IPS-18c (cell line): ENCODE results near the gene OPCML.

ENCODE experiments used
- H3K4me3 ChIP-seq: 2 replicates; pipeline ENCODE4 v1.7.0; 2013; ENCODE audit warnings: low read depth, mild to moderate bottlenecking, low read length, moderate library complexity; ENCODE audit not compliant: insufficient read depth
- H3K9me3 ChIP-seq: one replicate; pipeline ENCODE4 v1.6.1; 2013; ENCODE audit warnings: mild to moderate bottlenecking, low read length, moderate library complexity; ENCODE audit not compliant: control insufficient read depth, insufficient read depth

Gene OPCML

GRCh38 chr11:132644520-132645239 lies 887.6 kb downstream of the OPCML start:
- Histone ChIP-seq H3K9me3 (no peaks in the 10 kb centered on the region), H3K4me3 (no peak overlapping the region)

GRCh38 chr11:132643239-132643638 lies 889.1 kb downstream of the OPCML start:
- H3K9me3 ChIP-seq = no peaks in the 10 kb centered on the region
- no peak overlapping the region for H3K4me3 ChIP-seq

- H3K9me3 ChIP-seq = no peaks in the 10 kb centered on the region
Measured at GRCh38 chr11:132640952-132641351, 891.3 kb downstream of the OPCML start.

GRCh38 chr11:132639986-132640385 lies 892.3 kb downstream of the OPCML start:
- no peak overlapping the region for H3K4me3 ChIP-seq
- no peaks in the 10 kb centered on the region for H3K9me3 ChIP-seq

More at GRCh38 chr11:132640952-132641351, 891.3 kb downstream of the OPCML start:
- H3K4me3 ChIP-seq = no peak overlapping the region

GRCh38 chr11:132639403-132639802 lies 892.9 kb downstream of the OPCML start:
- Histone ChIP-seq H3K9me3 (no peaks in the 10 kb centered on the region), H3K4me3 (no peak overlapping the region)

- Histone ChIP-seq H3K4me3 (no peak overlapping the region), H3K9me3 (no peaks in the 10 kb centered on the region)
Measured at GRCh38 chr11:132638423-132638822, 893.9 kb downstream of the OPCML start.

- H3K9me3 ChIP-seq = no peaks in the 10 kb centered on the region
Measured at GRCh38 chr11:132636523-132636922, 895.8 kb downstream of the OPCML start.

GRCh38 chr11:132632641-132633124 lies 899.6 kb downstream of the OPCML start:
- no peaks in the 10 kb centered on the region for H3K9me3 ChIP-seq
- H3K4me3 ChIP-seq = no peak overlapping the region

More at GRCh38 chr11:132636523-132636922, 895.8 kb downstream of the OPCML start:
- H3K4me3 ChIP-seq = no peak overlapping the region

GRCh38 chr11:132631989-132632388 lies 900.3 kb downstream of the OPCML start:
- H3K9me3 ChIP-seq = no peaks in the 10 kb centered on the region
- H3K4me3 ChIP-seq = no peak overlapping the region

- Histone ChIP-seq H3K4me3 (no peak overlapping the region), H3K9me3 (no peaks in the 10 kb centered on the region)
Measured at GRCh38 chr11:132627981-132628380, 904.3 kb downstream of the OPCML start.

GRCh38 chr11:132626446-132626845 lies 905.9 kb downstream of the OPCML start:
- Histone ChIP-seq H3K4me3 (no peak overlapping the region), H3K9me3 (no peaks in the 10 kb centered on the region)

- H3K4me3 ChIP-seq = no peak overlapping the region
- no peaks in the 10 kb centered on the region for H3K9me3 ChIP-seq
Measured at GRCh38 chr11:132623511-132623910, 908.8 kb downstream of the OPCML start.

- no peaks in the 10 kb centered on the region for H3K9me3 ChIP-seq
- no peak overlapping the region for H3K4me3 ChIP-seq
Measured at GRCh38 chr11:132621976-132622580, 910.2 kb downstream of the OPCML start.

- no peak overlapping the region for H3K4me3 ChIP-seq
- H3K9me3 ChIP-seq = no peaks in the 10 kb centered on the region
Measured at GRCh38 chr11:132620423-132620822, 911.9 kb downstream of the OPCML start.

- Histone ChIP-seq H3K9me3 (no peaks in the 10 kb centered on the region), H3K4me3 (no peak overlapping the region)
Measured at GRCh38 chr11:132610791-132611190, 921.5 kb downstream of the OPCML start.

GRCh38 chr11:132610216-132610615 lies 922.1 kb downstream of the OPCML start:
- Histone ChIP-seq H3K4me3 (no peak overlapping the region), H3K9me3 (no peaks in the 10 kb centered on the region)

GRCh38 chr11:132607575-132607974 lies 924.7 kb downstream of the OPCML start:
- H3K9me3 ChIP-seq = no peaks in the 10 kb centered on the region

GRCh38 chr11:132605825-132606570 lies 926.3 kb downstream of the OPCML start:
- no peaks in the 10 kb centered on the region for H3K9me3 ChIP-seq
- no peak overlapping the region for H3K4me3 ChIP-seq

More at GRCh38 chr11:132607575-132607974, 924.7 kb downstream of the OPCML start:
- no peak overlapping the region for H3K4me3 ChIP-seq
